WI38 (cell line): Measurements from ENCODE around the gene SLC6A3.

Experiments used
- H3K4me3 ChIP-seq: 2 replicates; pipeline ENCODE4 v1.5.1; 2011; ENCODE audit warnings: low read depth, mild to moderate bottlenecking, control low read depth, low read length
- TF ChIP-seq, protein P1 (sequence below): IDR thresholded peaks from 2 replicates; pipeline ENCODE4 v1.5.1; 2012; ENCODE audit warnings: low read depth, mild to moderate bottlenecking, control low read depth, low read length

Gene SLC6A3

DNA sequence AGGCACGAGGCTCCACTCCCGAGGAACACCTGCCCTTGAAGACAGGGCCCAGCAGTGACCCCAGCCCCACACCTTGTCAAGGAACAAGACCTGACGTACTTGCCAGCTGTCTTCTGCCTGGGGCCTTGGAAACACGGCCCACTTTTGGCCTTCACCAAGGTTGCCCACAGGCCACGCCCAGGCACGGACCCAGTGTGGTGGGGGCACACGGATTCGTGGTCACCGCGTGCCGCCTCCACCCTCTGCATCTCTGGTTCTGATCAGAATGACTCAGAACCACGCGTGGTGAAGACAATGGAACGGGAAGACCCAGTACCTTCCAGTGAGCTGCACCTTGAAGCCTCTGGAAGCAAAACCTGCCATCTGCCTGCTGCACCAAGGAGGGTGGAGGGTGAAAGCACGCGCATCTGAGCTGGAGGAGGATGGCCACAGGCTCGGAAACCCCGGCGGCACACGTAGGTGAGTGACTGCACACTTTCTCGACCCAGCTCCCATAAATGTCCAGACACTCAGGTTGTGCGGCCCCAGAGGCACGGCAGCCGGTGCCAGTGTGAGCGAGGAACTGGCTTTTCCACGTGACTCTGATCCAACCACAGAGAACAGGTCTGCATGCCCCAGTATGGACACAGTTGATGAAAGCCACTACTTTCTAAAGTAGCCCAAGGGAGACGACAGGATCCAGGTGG lies 42.0 kb upstream of the SLC6A3 start:
- H3K4me3 ChIP-seq = no peak overlapping the region
- TF ChIP-seq, protein P1, sequence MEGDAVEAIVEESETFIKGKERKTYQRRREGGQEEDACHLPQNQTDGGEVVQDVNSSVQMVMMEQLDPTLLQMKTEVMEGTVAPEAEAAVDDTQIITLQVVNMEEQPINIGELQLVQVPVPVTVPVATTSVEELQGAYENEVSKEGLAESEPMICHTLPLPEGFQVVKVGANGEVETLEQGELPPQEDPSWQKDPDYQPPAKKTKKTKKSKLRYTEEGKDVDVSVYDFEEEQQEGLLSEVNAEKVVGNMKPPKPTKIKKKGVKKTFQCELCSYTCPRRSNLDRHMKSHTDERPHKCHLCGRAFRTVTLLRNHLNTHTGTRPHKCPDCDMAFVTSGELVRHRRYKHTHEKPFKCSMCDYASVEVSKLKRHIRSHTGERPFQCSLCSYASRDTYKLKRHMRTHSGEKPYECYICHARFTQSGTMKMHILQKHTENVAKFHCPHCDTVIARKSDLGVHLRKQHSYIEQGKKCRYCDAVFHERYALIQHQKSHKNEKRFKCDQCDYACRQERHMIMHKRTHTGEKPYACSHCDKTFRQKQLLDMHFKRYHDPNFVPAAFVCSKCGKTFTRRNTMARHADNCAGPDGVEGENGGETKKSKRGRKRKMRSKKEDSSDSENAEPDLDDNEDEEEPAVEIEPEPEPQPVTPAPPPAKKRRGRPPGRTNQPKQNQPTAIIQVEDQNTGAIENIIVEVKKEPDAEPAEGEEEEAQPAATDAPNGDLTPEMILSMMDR = no peak

DNA sequence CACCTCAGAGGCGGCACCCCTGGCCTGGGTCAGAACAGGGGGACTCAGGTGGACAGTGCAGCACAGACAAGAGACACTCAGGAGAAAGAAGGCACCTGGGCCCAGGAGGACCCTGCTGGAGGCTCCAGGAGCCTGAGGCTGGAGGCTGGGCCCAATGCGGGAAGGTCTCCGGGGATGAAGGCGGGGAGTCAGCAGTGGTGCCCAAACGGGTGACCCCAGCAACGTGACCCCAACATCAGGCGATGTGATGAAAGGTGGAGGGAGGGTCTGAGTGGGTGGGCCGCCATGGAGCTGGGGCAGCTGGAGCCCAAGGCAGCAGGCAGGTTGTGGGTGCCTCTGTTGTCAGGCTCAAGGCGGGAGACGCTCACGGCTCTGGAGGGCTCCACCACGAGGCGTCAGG lies 41.0 kb upstream of the SLC6A3 start:
- TF ChIP-seq, protein P1 = no peak
- no peak overlapping the region for H3K4me3 ChIP-seq

DNA sequence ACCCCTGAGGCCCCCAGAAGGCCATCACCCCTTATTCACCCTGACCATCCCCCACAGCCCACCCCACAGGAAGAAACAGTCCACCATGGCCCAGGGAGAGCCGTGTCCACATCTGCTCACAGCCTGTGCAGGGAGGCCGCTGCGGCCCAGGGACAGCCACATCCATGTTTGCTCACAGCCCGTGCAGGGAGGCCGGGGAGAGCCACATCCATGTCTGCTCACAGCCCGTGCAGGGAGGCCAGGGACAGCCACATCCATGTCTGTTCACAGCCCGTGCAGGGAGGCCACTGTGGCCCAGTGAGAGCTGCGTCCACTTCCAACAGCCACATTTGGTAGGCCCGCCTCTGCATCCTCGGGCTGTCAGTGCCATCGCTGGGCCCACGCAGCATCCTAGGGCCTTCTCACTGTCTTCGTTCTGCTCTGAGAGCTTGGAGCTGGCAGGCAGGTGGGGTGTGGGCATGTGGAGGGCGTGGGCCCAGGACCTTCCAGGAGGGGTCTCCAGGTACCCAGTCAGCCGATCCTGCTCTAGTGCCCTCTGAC lies 40.4 kb upstream of the SLC6A3 start:
- no peak overlapping the region for H3K4me3 ChIP-seq
- TF ChIP-seq, protein P1 = no peak

DNA sequence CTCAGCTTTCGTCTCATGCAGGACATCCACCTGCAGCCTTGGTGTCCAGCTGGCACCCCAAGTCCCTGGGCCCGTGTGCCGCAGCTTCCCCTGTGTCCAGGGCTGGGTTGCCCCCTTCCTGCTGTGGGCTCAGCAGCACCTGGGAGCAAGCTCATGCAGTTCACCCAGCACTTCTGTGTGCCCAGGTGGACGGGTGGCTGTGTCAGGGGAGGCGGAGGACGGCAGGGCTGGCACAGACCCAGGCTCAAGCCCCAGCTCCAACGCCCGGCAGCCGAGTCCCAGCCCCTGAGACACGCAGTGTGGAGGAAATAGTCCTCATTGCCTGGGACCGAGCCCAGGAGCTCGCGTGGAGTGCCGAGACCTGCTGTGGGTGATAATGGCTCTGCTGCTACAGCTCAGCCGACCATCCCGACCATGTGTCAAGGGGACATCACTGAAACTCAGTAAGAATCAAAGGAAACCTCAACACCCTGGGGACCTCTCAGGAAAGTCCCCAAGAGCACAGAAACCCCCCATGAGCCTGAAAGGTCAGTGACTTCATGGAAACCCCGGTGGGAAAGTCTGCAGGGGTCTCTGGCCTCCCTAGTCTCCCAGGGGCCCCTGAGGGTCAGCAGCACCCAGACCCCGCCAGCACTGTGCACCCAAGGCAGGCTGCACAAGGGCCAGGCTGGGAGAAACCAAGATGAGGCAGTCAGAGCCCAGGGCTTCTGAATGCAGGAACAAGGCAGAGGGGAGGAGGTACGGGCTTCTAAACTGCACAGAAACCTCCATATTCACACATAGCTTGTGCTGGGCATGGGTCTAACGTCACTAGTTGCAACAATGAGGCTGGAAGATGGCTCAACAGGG lies 39.7 kb upstream of the SLC6A3 start:
- no peak overlapping the region for H3K4me3 ChIP-seq
- TF ChIP-seq, protein P1 = no peak

DNA sequence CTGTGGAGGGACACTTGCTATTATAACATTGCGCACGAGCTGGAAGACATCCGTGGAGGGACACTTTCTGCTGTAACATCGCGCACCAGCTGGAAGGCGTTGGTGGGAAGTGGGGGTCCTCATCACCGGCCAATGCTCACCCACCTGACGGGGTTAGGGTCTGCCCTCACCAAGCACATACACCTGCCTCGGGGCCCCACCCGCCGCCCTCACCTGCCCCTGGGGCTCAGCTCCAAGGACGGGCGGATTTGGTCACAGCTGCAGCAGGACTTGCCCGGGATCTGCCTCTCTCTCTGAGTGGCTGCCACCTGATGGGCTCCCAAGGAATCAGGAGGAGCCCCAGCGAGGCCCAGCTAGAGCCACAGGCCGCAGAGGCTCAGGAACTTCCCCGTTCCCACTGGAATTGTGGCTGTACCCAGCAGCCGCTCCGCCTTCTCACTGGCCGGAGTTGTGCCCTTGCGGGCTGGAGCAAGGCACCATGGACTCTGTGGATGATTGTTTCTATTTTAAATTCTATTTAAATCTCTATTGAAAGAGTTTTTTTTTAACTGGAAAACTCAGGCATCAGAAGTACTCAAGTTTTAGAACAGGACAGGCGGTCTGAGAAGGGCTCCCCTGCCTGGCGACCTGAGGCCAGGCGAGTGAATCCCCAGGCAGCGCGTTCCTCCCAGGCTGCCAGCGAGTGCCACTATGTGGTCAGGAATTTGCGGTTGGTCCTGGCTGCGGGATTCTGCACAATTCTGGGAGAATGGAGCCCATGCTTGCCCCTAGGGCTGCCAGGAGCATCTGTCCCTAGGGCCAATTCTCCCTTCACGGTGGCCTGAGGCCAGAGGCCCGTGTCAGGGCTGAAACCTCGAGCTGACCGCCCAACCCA lies 38.9 kb upstream of the SLC6A3 start:
- TF ChIP-seq, protein P1 = no peak
- H3K4me3 ChIP-seq = no peak overlapping the region

DNA sequence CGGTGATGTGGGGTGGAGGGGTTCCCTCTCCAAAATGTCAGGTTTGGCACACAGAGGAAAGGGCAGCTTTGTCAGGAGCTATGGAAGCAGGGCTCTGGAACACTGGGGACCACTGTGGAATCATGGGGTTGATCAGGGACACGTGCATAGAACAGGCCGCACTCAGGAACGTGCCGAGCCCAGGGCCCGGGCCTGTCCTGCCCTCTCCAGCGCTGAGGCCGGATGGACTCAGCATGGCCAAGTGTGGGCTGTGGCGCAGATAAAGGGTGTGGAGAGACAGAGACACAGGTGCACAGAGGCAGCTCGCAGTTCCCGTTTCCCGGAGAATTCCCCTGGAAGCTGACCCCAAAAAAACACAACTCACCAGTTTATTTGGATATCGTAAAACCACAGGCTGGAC lies 37.8 kb upstream of the SLC6A3 start:
- H3K4me3 ChIP-seq = no peak overlapping the region
- TF ChIP-seq, protein P1 = no peak
